SK-N-SH (cell line): Measurements from ENCODE around the gene ADIPOR2. TPM values are rescaled to one million over a fixed set of nuclear protein-coding genes. Genes with fewer than 3 reads are reported as not detected.

Source experiments
- CTCF ChIA-PET: fragments of 300-600, 350-600 bp; formaldehyde crosslinking; extraction: SDS; loops from one replicate; lab custom pipeline; 2021; lab: Yijun Ruan, JAX
- POLR2A ChIA-PET: fragments of 350-600 bp; sonication (Branson Sonifier 250); formaldehyde crosslinking; extraction: SDS; loops from one replicate; lab custom pipeline; 2020; ENCODE audit warnings: antibody characterized with exemption, inconsistent platforms; lab: Yijun Ruan, JAX
- DNase-seq: peaks from one replicate; pipeline ENCODE4 v3.0.0; 2012
- H2AFZ ChIP-seq: fragments of 200-600 bp; sonication (generic); 2 replicates; pipeline ENCODE4 v1.8.1; 2016; ENCODE audit warnings: antibody characterized with exemption, mild to moderate bottlenecking, low read depth
- H3F3A ChIP-seq: fragments of 200-600 bp; sonication (generic); replicated peaks from 2 replicates; pipeline ENCODE3; 2016; ENCODE audit warnings: antibody characterized with exemption, mild to moderate bottlenecking; ENCODE audit not compliant: insufficient read depth
- H3K27ac ChIP-seq, 2 experiments: fragments of 200-500 bp in 1 of 2; fragments of 200-600 bp in 1 of 2; sonication (Bioruptor generic) in 1 of 2; sonication (generic), shearing (Covaris generic) in 1 of 2; 2 replicates each; pipeline versions ENCODE4 v1.5.1 to v1.6.1; 2014 to 2016; ENCODE audit warnings: low read depth in 2 of 2, inconsistent platforms in 1 of 2, low read length in 1 of 2, mild to moderate bottlenecking in 1 of 2, mixed read lengths in 1 of 2
- H3K27me3 ChIP-seq: fragments of 200-600 bp; sonication (generic), shearing (Covaris generic); 2 replicates; pipeline ENCODE4 v1.6.1; 2016; ENCODE audit warnings: mixed run types; ENCODE audit not compliant: insufficient read depth
- H3K36me3 ChIP-seq, 2 experiments: fragments of 200-500 bp in 1 of 2; fragments of 200-600 bp in 1 of 2; sonication (Bioruptor generic) in 1 of 2; sonication (generic) in 1 of 2; replicated peaks in 1 of 2; 2 replicates each; pipeline versions ENCODE3 to v1.5.1; 2014 to 2016; ENCODE audit warnings: low read length in 1 of 2, mild to moderate bottlenecking in 1 of 2; ENCODE audit not compliant: insufficient read depth in 2 of 2, control insufficient read depth in 1 of 2
- H3K4me1 ChIP-seq, 2 experiments: fragments of 200-500 bp in 1 of 2; fragments of 200-600 bp in 1 of 2; sonication (Bioruptor generic) in 1 of 2; sonication (generic), shearing (Covaris generic) in 1 of 2; 2 replicates each; pipeline versions ENCODE4 v1.5.1 to v1.6.1; 2014 to 2016; ENCODE audit warnings: low read depth in 1 of 2, low read length in 1 of 2, mixed run types in 1 of 2; ENCODE audit not compliant: insufficient read depth in 2 of 2, control insufficient read depth in 1 of 2
- H3K4me2 ChIP-seq: fragments of 200-600 bp; sonication (generic), shearing (Covaris generic); 2 replicates; pipeline ENCODE4 v1.6.1; 2017; ENCODE audit warnings: mixed run types
- H3K4me3 ChIP-seq, 2 experiments: fragments of 200-500 bp in 1 of 2; fragments of 200-600 bp in 1 of 2; sonication (Bioruptor generic) in 1 of 2; sonication (generic), shearing (Covaris generic) in 1 of 2; 2 replicates each; pipeline versions ENCODE4 v1.5.1 to v1.8.1; 2014 to 2016; ENCODE audit warnings: low read depth in 2 of 2, inconsistent platforms in 1 of 2, low read length in 1 of 2, mild to moderate bottlenecking in 1 of 2, mixed read lengths in 1 of 2, moderate library complexity in 1 of 2
- H3K79me2 ChIP-seq: fragments of 200-600 bp; sonication (generic); 2 replicates; pipeline ENCODE4 v1.8.1; 2017; ENCODE audit warnings: mild to moderate bottlenecking; ENCODE audit not compliant: insufficient read depth
- H3K9ac ChIP-seq: fragments of 200-600 bp; sonication (generic); 2 replicates; pipeline ENCODE4 v1.6.1; 2017; ENCODE audit warnings: mixed run types
- H3K9me2 ChIP-seq: fragments of 200-600 bp; sonication (generic); 2 replicates; pipeline ENCODE4 v1.6.1; 2017; ENCODE audit warnings: mixed run types
- H3K9me3 ChIP-seq: fragments of 200-600 bp; sonication (generic); 2 replicates; pipeline ENCODE4 v1.6.1; 2017; ENCODE audit warnings: mixed run types, mild to moderate bottlenecking, moderate library complexity
- H4K20me1 ChIP-seq: fragments of 200-600 bp; sonication (generic); 2 replicates; pipeline ENCODE4 v1.6.1; 2017; ENCODE audit warnings: mild to moderate bottlenecking, mixed run types; ENCODE audit not compliant: insufficient read depth
- CHD2 ChIP-seq: fragments of 150-350 bp; IDR thresholded peaks from 2 replicates; pipeline ENCODE4 v1.6.1; 2018; ENCODE audit warnings: low read length; ENCODE audit not compliant: partially characterized antibody
- ELF1 ChIP-seq: IDR thresholded peaks from 2 replicates; pipeline ENCODE4 v1.4.0; 2012
- FOSL2 ChIP-seq: IDR thresholded peaks from 2 replicates; pipeline ENCODE4 v1.4.0; 2012; ENCODE audit warnings: low read depth, mild to moderate bottlenecking, moderate library complexity, borderline replicate concordance
- FOXM1 ChIP-seq: IDR thresholded peaks from 2 replicates; pipeline ENCODE4 v1.4.0; 2012; ENCODE audit warnings: low read depth, mild to moderate bottlenecking
- GABPA ChIP-seq: IDR thresholded peaks from 2 replicates; pipeline ENCODE4 v1.4.0; 2012; ENCODE audit warnings: low read depth, mild to moderate bottlenecking
- IRF3 ChIP-seq: fragments of 150-350 bp; IDR thresholded peaks from 2 replicates; pipeline ENCODE4 v1.6.1; 2016; ENCODE audit warnings: mild to moderate bottlenecking, low read depth, low read length
- MEF2A ChIP-seq: IDR thresholded peaks from 2 replicates; pipeline ENCODE4 v1.4.0; 2012; ENCODE audit warnings: low read depth, borderline replicate concordance
- MXI1 ChIP-seq: IDR thresholded peaks from 2 replicates; pipeline ENCODE4 v1.6.1; 2012; ENCODE audit warnings: mild to moderate bottlenecking, low read depth, low read length, improper control_type of control experiment
- RAD21 ChIP-seq: IDR thresholded peaks from 2 replicates; pipeline ENCODE4 v1.6.1; 2012; ENCODE audit warnings: mild to moderate bottlenecking, low read length
- RCOR1 ChIP-seq: fragments of 150-350 bp; IDR thresholded peaks from 2 replicates; pipeline ENCODE4 v1.6.1; 2017; ENCODE audit warnings: antibody characterized with exemption, low read length
- RFX5 ChIP-seq: IDR thresholded peaks from 2 replicates; pipeline ENCODE4 v1.6.1; 2012; ENCODE audit warnings: mild to moderate bottlenecking, improper control_type of control experiment, low read length
- RXRA ChIP-seq: IDR thresholded peaks from 2 replicates; pipeline ENCODE4 v1.4.0; 2012; ENCODE audit warnings: low read depth, mild to moderate bottlenecking, borderline replicate concordance
- SIN3A ChIP-seq: IDR thresholded peaks from 2 replicates; pipeline ENCODE4 v1.6.1; 2012; ENCODE audit warnings: low read depth, mild to moderate bottlenecking, low read length, moderate library complexity, borderline replicate concordance
- SMC3 ChIP-seq: IDR thresholded peaks from 2 replicates; pipeline ENCODE4 v1.6.1; 2012; ENCODE audit warnings: low read depth, low read length, improper control_type of control experiment
- TAF1 ChIP-seq: IDR thresholded peaks from 2 replicates; pipeline ENCODE4 v1.6.1; 2012; ENCODE audit warnings: low read depth, mild to moderate bottlenecking, low read length, moderate library complexity, borderline replicate concordance
- TEAD4 ChIP-seq: IDR thresholded peaks from 2 replicates; pipeline ENCODE4 v1.4.0; 2012; ENCODE audit warnings: mild to moderate bottlenecking, borderline replicate concordance; ENCODE audit not compliant: insufficient read depth
- USF2 ChIP-seq: fragments of 150-350 bp; IDR thresholded peaks from 2 replicates; pipeline ENCODE4 v1.6.1; 2017; ENCODE audit warnings: antibody characterized with exemption, low read length, low read depth, borderline replicate concordance
- YY1 ChIP-seq: IDR thresholded peaks from 2 replicates; pipeline ENCODE4 v1.4.0; 2012; ENCODE audit warnings: low read depth, mild to moderate bottlenecking
- WGBS: methylation state at CpG from one replicate; pipeline ENCODE4 v1.1.6; 2017; ENCODE audit warnings: low lambda C conversion rate; 5-methylcytosine and 5-hydroxymethylcytosine counted together
- polyA plus RNA-seq, 3 experiments: library from polyadenylated mRNA; depleted of rRNA; stranded (reverse); fragments of >200 nt; gene quantifications; 2 replicates each; pipeline ENCODE4 v1.2.3, GENCODE V29; 2012

ADIPOR2 gene
- polyA plus RNA-seq, 1 of the 3 experiments (the other 2 are of a cell fraction): 17.1 TPM

- WGBS: 57% methylated on average over 8 of the region's 15 CpGs
- Histone ChIP-seq H3K9ac (no peak overlapping the region), H3K27me3 (peaks cover 3% of the 10 kb centered on the region; the same call in 1 of the 2 replicates), H3K4me1 (peaks cover 0 to 74% of the 10 kb centered on the region in 2 experiments; a peak in 2 of 4 replicates), H3K9me3 (no peaks in the 10 kb centered on the region), H3K4me2 (no peak overlapping the region), H2AFZ (no peak overlapping the region), H3K27ac (no peak overlapping the region), H3K9me2 (no peaks in the 10 kb centered on the region), H3K79me2 (no peaks in the 10 kb centered on the region), H3K36me3 (no peaks in the 10 kb centered on the region), H3K4me3 (no peak overlapping the region), H4K20me1 (no peaks in the 10 kb centered on the region), H3F3A (no peaks in the 10 kb centered on the region)
- no peak for DNase-seq
- TF ChIP-seq FOXM1 (no peak), GABPA (no peak), CHD2 (no peak), RCOR1 (no peak), YY1 (no peak), RAD21 (no peak), SIN3A (no peak), RFX5 (no peak), SMC3 (no peak), FOSL2 (no peak), MEF2A (no peak), USF2 (no peak), MXI1 (no peak), TAF1 (no peak)
- ChIA-PET CTCF (interaction anchor here (1.2 to 1.6 kb wide), 2 partner anchors 26 to 192 kb away, joined by 3 to 4 read pairs; no protein-coding TSS in a partner anchor), POLR2A (no interaction called here)
These were observed 135.5 kb downstream of the ADIPOR2 start for GRCh38 chr12:1826401-1826800.

- Histone ChIP-seq H3K36me3 (no peaks in the 10 kb centered on the region), H3K4me1 (peaks cover 0 to 73% of the 10 kb centered on the region in 2 experiments; a peak in 2 of 4 replicates), H3K27me3 (no peaks in the 10 kb centered on the region), H3K4me3 (no peak overlapping the region), H3F3A (no peaks in the 10 kb centered on the region), H3K4me2 (no peak overlapping the region), H4K20me1 (no peaks in the 10 kb centered on the region), H3K9me3 (no peaks in the 10 kb centered on the region), H3K79me2 (no peaks in the 10 kb centered on the region), H2AFZ (no peak overlapping the region), H3K9ac (no peak overlapping the region), H3K9me2 (no peaks in the 10 kb centered on the region), H3K27ac (no peak overlapping the region)
- TF ChIP-seq FOXM1: no peak
- TF ChIP-seq RXRA: no peak
- TF ChIP-seq YY1: no peak
- TF ChIP-seq IRF3: no peak
- TF ChIP-seq TEAD4: no peak
- TF ChIP-seq USF2: no peak
- TF ChIP-seq ELF1: no peak
- no peak for DNase-seq
- 90% methylated on average over 19 of the region's 25 CpGs for WGBS
- CTCF ChIA-PET: interaction anchor here (1.0 to 1.6 kb wide), 4 partner anchors 11 to 192 kb away, joined by 3 to 4 read pairs (median 4); no protein-coding TSS in a partner anchor
- POLR2A ChIA-PET: no interaction called here
These were observed 136.2 kb downstream of the ADIPOR2 start for GRCh38 chr12:1826867-1827705.
